OCI-LY7 (cell line): ENCODE measurements around the gene LCN9. TPM values are rescaled to one million over a fixed set of nuclear protein-coding genes. Genes with fewer than 3 reads are reported as not detected.
"Not testable (repeated sequence)": the region's sequence is repeated elsewhere in the genome, so short reads cannot be mapped to it uniquely, and the experiment has no call there.

ENCODE experiments used
- BruUV-seq: library from RNA; stranded (reverse); fragments of 400-500 nt; replicated peaks from 2 replicates; lab custom pipeline; 2021; lab: Mats Ljungman, UMichigan
- CTCF ChIA-PET: fragments of 300-600 bp; sonication (Branson Sonifier 250); formaldehyde crosslinking; loops from one replicate; lab custom pipeline; 2022; ENCODE audit warnings: antibody characterized with exemption; ENCODE audit not compliant: unreplicated experiment; lab: Charles Lee
- POLR2A ChIA-PET: fragments of 300-600 bp; sonication (Branson Sonifier 250); formaldehyde crosslinking; loops from one replicate; lab custom pipeline; 2022; ENCODE audit warnings: antibody characterized with exemption; lab: Charles Lee
- DNase-seq: peaks from one replicate; pipeline ENCODE4 v3.0.0-alpha.2; 2015; ENCODE audit warnings: low spot score
- H2AFZ ChIP-seq: fragments of 200-600 bp; sonication (generic), shearing (Covaris generic); 2 replicates; pipeline ENCODE4 v1.6.1; 2014; ENCODE audit warnings: mild to moderate bottlenecking, antibody characterized with exemption, low read length, moderate library complexity
- H3K27ac ChIP-seq: fragments of 200-600 bp; sonication (generic); 2 replicates; pipeline ENCODE4 v1.5.1; 2014; ENCODE audit warnings: mixed run types, low read depth, mild to moderate bottlenecking, moderate library complexity, low read length, inconsistent platforms; ENCODE audit not compliant: poor library complexity, severe bottlenecking
- H3K36me3 ChIP-seq: fragments of 200-600 bp; sonication (generic); 2 replicates; pipeline ENCODE4 v1.6.1; 2014; ENCODE audit warnings: mild to moderate bottlenecking, antibody characterized with exemption, low read length, moderate library complexity, mixed read lengths; ENCODE audit not compliant: insufficient read depth
- H3K4me1 ChIP-seq: fragments of 200-600 bp; sonication (generic); 2 replicates; pipeline ENCODE4 v1.5.1; 2014; ENCODE audit warnings: mild to moderate bottlenecking, low read length; ENCODE audit not compliant: insufficient read depth, poor library complexity, severe bottlenecking
- H3K4me2 ChIP-seq: fragments of 200-600 bp; sonication (generic); 2 replicates; pipeline ENCODE4 v1.6.1; 2014; ENCODE audit warnings: mild to moderate bottlenecking, low read length
- H3K4me3 ChIP-seq: fragments of 200-600 bp; sonication (generic); 2 replicates; pipeline ENCODE4 v1.5.1; 2014; ENCODE audit warnings: mild to moderate bottlenecking, low read depth, low read length; ENCODE audit not compliant: poor library complexity, severe bottlenecking
- H3K79me2 ChIP-seq: fragments of 200-600 bp; sonication (generic); 2 replicates; pipeline ENCODE4 v1.6.1; 2016; ENCODE audit warnings: low read depth, mild to moderate bottlenecking, low read length, moderate library complexity, mixed read lengths; ENCODE audit not compliant: insufficient read depth
- H3K9me2 ChIP-seq: fragments of 200-600 bp; sonication (generic); 2 replicates; pipeline ENCODE4 v1.6.1; 2016; ENCODE audit warnings: mild to moderate bottlenecking, low read length, mixed read lengths; ENCODE audit not compliant: insufficient read depth
- H3K9me3 ChIP-seq: fragments of 200-600 bp; sonication (generic); 2 replicates; pipeline ENCODE4 v1.6.1; 2014; ENCODE audit warnings: mild to moderate bottlenecking, mixed run types, low read length, mixed read lengths
- H4K20me1 ChIP-seq: fragments of 200-600 bp; sonication (generic); 2 replicates; pipeline ENCODE4 v1.6.1; 2014; ENCODE audit warnings: mild to moderate bottlenecking, antibody characterized with exemption, low read length, moderate library complexity, mixed read lengths; ENCODE audit not compliant: insufficient read depth
- EZH2phosphoT487 ChIP-seq: fragments of 200-600 bp; sonication (generic); IDR thresholded peaks from 2 replicates; pipeline ENCODE4 v1.6.1; 2018; ENCODE audit warnings: low read depth, borderline replicate concordance, mild to moderate bottlenecking, mixed run types, antibody characterized with exemption, low read length, moderate library complexity, mixed read lengths
- intact Hi-C: fragments of 100-400 bp; cut with micrococcal nuclease; formaldehyde crosslinking; loops from one replicate; pipeline ENCODE4 v1.10.0; 2022; ENCODE audit not compliant: unreplicated experiment
- total RNA-seq, 2 experiments: library from RNA; depleted of rRNA in 1 of 2; stranded (reverse); fragments of >200 nt in 1 of 2; shearing (Covaris generic) in 1 of 2; gene quantifications; 2 replicates each; pipeline ENCODE4 v1.2.3, GENCODE V29; 2014 to 2022
- TF ChIP-seq, protein P1 (sequence below): fragments of 200-600 bp; sonication (generic); conservative IDR thresholded peaks from 2 replicates; pipeline ENCODE4 v1.5.1; 2014; ENCODE audit warnings: mild to moderate bottlenecking, antibody characterized with exemption, low read length, moderate library complexity, mixed read lengths

Gene LCN9
- total RNA-seq, 2 experiments from 2014 or later = not detected

- Histone ChIP-seq H3K79me2 (no peaks in the 10 kb centered on the region), H2AFZ (no peak overlapping the region), H3K4me2 (no peak overlapping the region), H3K9me2 (no peaks in the 10 kb centered on the region), H3K9me3 (no peaks in the 10 kb centered on the region), H3K4me3 (no peak overlapping the region), H3K4me1 (no peaks in the 10 kb centered on the region), H3K36me3 (no peaks in the 10 kb centered on the region), H3K27ac (no peak overlapping the region), H4K20me1 (no peaks in the 10 kb centered on the region)
- no peak for DNase-seq
- ChIA-PET POLR2A (interaction anchor here (0.6 kb wide), 1 partner anchor 9 kb away, joined by 3 read pairs; no protein-coding TSS in a partner anchor), CTCF (interaction anchor here (0.5 kb wide), 1 partner anchor 58 kb away, joined by 3 read pairs; no protein-coding TSS in a partner anchor)
- TF ChIP-seq, protein P1, sequence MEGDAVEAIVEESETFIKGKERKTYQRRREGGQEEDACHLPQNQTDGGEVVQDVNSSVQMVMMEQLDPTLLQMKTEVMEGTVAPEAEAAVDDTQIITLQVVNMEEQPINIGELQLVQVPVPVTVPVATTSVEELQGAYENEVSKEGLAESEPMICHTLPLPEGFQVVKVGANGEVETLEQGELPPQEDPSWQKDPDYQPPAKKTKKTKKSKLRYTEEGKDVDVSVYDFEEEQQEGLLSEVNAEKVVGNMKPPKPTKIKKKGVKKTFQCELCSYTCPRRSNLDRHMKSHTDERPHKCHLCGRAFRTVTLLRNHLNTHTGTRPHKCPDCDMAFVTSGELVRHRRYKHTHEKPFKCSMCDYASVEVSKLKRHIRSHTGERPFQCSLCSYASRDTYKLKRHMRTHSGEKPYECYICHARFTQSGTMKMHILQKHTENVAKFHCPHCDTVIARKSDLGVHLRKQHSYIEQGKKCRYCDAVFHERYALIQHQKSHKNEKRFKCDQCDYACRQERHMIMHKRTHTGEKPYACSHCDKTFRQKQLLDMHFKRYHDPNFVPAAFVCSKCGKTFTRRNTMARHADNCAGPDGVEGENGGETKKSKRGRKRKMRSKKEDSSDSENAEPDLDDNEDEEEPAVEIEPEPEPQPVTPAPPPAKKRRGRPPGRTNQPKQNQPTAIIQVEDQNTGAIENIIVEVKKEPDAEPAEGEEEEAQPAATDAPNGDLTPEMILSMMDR = no peak
- TF ChIP-seq EZH2phosphoT487 = no peak
- intact Hi-C loops = no loop called here
- no TSS peak for BruUV-seq
Measured at GRCh38 chr9:135666534-135667462, 3.7 kb downstream of the LCN9 start.

GRCh38 chr9:135667463-135668001, 4.4 kb downstream of the LCN9 start:
- H3K4me3 ChIP-seq = no peak overlapping the region
- DNase-seq = no peak
- H2AFZ ChIP-seq = no peak overlapping the region
- TF ChIP-seq, protein P1 = no peak
- no peak for TF ChIP-seq EZH2phosphoT487
- intact Hi-C loops = no loop called here
- no peak overlapping the region for H3K4me2 ChIP-seq
- H3K9me2 ChIP-seq = no peaks in the 10 kb centered on the region
- BruUV-seq = no TSS peak
- H3K36me3 ChIP-seq = no peaks in the 10 kb centered on the region
- no peaks in the 10 kb centered on the region for H3K4me1 ChIP-seq
- ChIA-PET CTCF (interaction anchor here (0.5 kb wide), 1 partner anchor 58 kb away, joined by 3 read pairs; no protein-coding TSS in a partner anchor), POLR2A (no interaction called here)
- H4K20me1 ChIP-seq = no peaks in the 10 kb centered on the region
- no peak overlapping the region for H3K27ac ChIP-seq
- no peaks in the 10 kb centered on the region for H3K9me3 ChIP-seq
- H3K79me2 ChIP-seq = no peaks in the 10 kb centered on the region

DNA sequence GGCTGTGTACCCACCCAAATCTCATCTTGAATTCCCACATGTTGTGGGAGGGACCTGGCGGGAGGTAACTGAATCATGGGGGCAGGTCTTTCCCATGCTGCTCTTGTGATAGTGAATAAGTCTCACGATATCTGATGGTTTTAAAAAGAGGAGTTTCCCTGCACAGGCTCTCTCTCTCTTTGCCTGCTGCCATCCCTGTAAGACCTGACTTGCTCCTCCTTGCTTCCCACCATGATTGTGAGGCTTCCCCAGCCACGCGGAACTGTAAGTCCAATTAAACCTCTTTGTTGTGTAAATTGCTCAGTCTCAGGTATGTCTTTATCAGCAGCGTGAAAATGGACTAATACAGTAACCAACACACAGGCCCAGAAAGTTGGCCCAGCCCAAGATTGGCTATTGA, 5.9 kb downstream of the LCN9 start:
- BruUV-seq, CTCF ChIA-PET, DNase-seq, H2AFZ ChIP-seq, H3K4me3 ChIP-seq, H3K36me3 ChIP-seq, H3K9me3 ChIP-seq, H3K79me2 ChIP-seq, H3K4me2 ChIP-seq, POLR2A ChIA-PET, H3K4me1 ChIP-seq, H3K27ac ChIP-seq, H3K9me2 ChIP-seq, H4K20me1 ChIP-seq, intact Hi-C loops: not testable (repeated sequence)
